ENCODE results near the gene NDOR1. TPM values are rescaled to one million over a fixed set of nuclear protein-coding genes. Genes with fewer than 3 reads are reported as not detected.

The NDOR1 gene
- total RNA-seq, 1 donor, result 7.8 TPM

DNA sequence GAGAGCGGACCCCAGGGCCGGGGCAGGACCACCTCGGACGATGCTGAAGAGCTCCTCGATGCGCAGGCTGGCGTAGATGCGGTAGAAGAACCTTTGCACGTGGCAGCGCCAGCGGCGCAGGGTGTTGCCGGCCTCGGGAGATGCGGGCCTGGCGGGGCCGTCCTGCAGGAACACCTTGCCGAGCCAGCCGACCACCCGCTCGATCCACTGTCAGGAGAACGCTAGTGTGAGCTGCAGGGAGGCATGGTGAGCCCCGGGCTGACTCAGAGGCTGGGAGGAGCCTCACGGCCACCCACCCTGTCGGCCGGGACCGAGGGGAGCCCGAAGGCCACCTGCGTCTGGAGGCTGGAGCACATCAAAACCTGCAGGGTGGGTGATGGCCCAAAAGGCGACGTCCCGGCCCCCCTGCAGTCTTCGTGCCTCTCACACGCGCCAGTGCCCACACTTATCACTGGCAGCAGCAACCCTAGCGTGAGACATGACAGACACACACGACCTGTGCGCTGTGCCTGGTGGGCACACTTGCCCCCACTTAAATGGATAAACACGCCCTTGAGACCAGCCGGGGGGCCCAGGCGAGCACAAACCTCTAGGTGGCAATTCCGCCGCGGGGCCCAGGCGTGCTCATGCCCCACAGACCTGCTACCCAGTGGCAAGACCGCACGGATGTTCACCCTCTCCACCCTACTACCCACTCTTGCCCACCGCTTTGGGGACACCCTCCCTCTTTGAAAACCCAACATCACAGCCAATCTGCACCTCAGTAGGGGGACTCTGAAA is 20.4 kb upstream of the NDOR1 start:
- H3K4me3 ChIP-seq (ENCODE audit: low read depth, low read length), result no peak overlapping the region
- DNase-seq (ENCODE audit: low read depth), result no peak
- TF ChIP-seq CTCF (IDR thresholded peaks at IDR 0.05; ENCODE audit: insufficient read depth, low read depth, low read length), result no peak

GRCh38 chr9:137185921-137186320 is 19.6 kb upstream of the NDOR1 start:
- TF ChIP-seq CTCF (IDR thresholded peaks at IDR 0.05; ENCODE audit: insufficient read depth, low read depth, low read length), result no peak
- H3K4me3 ChIP-seq (ENCODE audit: low read depth, low read length), result no peak overlapping the region
- no peak for DNase-seq (ENCODE audit: low read depth)

DNA sequence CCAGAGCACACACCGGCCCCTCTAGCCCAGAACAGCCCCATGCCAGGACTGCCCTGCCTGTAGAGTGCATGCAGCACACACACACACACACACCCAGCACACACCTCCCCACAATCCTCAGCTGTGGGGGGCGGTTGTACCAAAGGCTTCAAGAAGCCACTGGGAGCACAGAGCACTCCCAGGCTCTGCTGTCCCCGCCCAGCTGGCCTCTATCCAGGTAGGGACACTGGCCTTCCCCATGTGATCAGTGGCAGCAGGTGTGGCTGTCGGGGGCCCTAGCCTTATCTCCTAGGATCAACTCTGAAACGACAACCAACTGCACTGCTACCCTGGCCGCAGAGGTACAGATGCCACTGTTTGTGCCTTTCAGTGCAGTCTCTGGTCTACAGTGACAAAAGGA is 19.1 kb upstream of the NDOR1 start:
- H3K4me3 ChIP-seq (ENCODE audit: low read depth, low read length), result no peak overlapping the region
- DNase-seq (ENCODE audit: low read depth), result no peak
- TF ChIP-seq CTCF (IDR thresholded peaks at IDR 0.05; ENCODE audit: insufficient read depth, low read depth, low read length), result no peak

- TF ChIP-seq CTCF (IDR thresholded peaks at IDR 0.05; ENCODE audit: insufficient read depth, low read depth, low read length), result no peak
- no peak for DNase-seq (ENCODE audit: low read depth)
Measured at GRCh38 chr9:137187386-137187785, 18.1 kb upstream of the NDOR1 start.

GRCh38 chr9:137188086-137188489 is 17.4 kb upstream of the NDOR1 start:
- no peak for DNase-seq (ENCODE audit: low read depth)
- peak overlapping the region; percentile 88 for H3K4me3 ChIP-seq (ENCODE audit: low read depth, low read length)
- TF ChIP-seq CTCF (IDR thresholded peaks at IDR 0.05; ENCODE audit: insufficient read depth, low read depth, low read length), result no peak

More at GRCh38 chr9:137187386-137187785, 18.1 kb upstream of the NDOR1 start:
- H3K4me3 ChIP-seq (ENCODE audit: low read depth, low read length), result peak overlapping the region; percentile 88

GRCh38 chr9:137188490-137189296 is 16.8 kb upstream of the NDOR1 start, which contains the start of the genes ANAPC2 and SSNA1:
ANAPC2 (minus strand) TSS chr9:137188560; CDS start chr9:137188532, 28 bp downstream.
SSNA1 (plus strand) TSS chr9:137188676; CDS start chr9:137188727, 51 bp downstream.
- peak; percentile 94 for DNase-seq (ENCODE audit: low read depth)
- TF ChIP-seq CTCF (IDR thresholded peaks at IDR 0.05; ENCODE audit: insufficient read depth, low read depth, low read length), result peak; percentile 47
- peak within 1 kb of the TSS; percentile 88 for H3K4me3 ChIP-seq (ENCODE audit: low read depth, low read length)

Data from fibroblast of villous mesenchyme (primary cell).